Chondrocyte (in vitro differentiated cells): ENCODE results near the gene BMP6. TPM values are rescaled to one million over a fixed set of nuclear protein-coding genes. Genes with fewer than 3 reads are reported as not detected.

Experiments
- DNase-seq: peaks from one replicate; pipeline ENCODE4 v3.0.0; 2021; ENCODE audit warnings: mixed read lengths, low spot score
- H3K27ac Mint-ChIP-seq: one replicate; pipeline ENCODE4 v1.8.0; 2021; ENCODE audit warnings: mild to moderate bottlenecking, moderate library complexity, mixed read lengths; ENCODE audit not compliant: unreplicated experiment
- H3K27me3 Mint-ChIP-seq: 2 replicates; pipeline ENCODE4 v1.8.0; 2021; ENCODE audit warnings: low read depth, mixed read lengths
- H3K36me3 Mint-ChIP-seq: 2 replicates; pipeline ENCODE4 v1.8.0; 2021; ENCODE audit warnings: low read depth, mixed read lengths
- H3K4me1 Mint-ChIP-seq: 2 replicates; pipeline ENCODE4 v1.8.0; 2021; ENCODE audit warnings: low read depth, mild to moderate bottlenecking, mixed read lengths
- H3K4me3 Mint-ChIP-seq: one replicate; pipeline ENCODE4 v1.8.0; 2021; ENCODE audit warnings: mild to moderate bottlenecking, moderate library complexity, mixed read lengths; ENCODE audit not compliant: unreplicated experiment
- H3K9me3 Mint-ChIP-seq: 2 replicates; pipeline ENCODE4 v1.8.0; 2021; ENCODE audit warnings: low read depth, mixed read lengths
- CTCF ChIP-seq: fragments of 200-600 bp; sonication (generic); IDR thresholded peaks from 2 replicates; pipeline ENCODE4 v1.5.0; 2021; ENCODE audit warnings: antibody characterized with exemption, mild to moderate bottlenecking, moderate library complexity
- total RNA-seq: library from RNA; stranded (reverse); gene quantifications from 3 replicates; pipeline ENCODE4 v1.2.1, GENCODE V29; 2021

The BMP6 gene
- total RNA-seq, 1 donor from 2014 or later = 0.50 TPM

GRCh38 chr6:7912736-7913517 lies 187.0 kb downstream of the BMP6 start:
- H3K27me3 Mint-ChIP-seq = no peaks in the 10 kb centered on the region
- TF ChIP-seq CTCF = no peak
- H3K36me3 Mint-ChIP-seq = no peaks in the 10 kb centered on the region
- H3K4me1 Mint-ChIP-seq = peaks cover 17% of the 10 kb centered on the region
- no peak for DNase-seq
- no peak overlapping the region for H3K27ac Mint-ChIP-seq
- no peaks in the 10 kb centered on the region for H3K9me3 Mint-ChIP-seq
- no peak overlapping the region for H3K4me3 Mint-ChIP-seq

- no peak overlapping the region for H3K4me3 Mint-ChIP-seq
- DNase-seq = no peak
- no peaks in the 10 kb centered on the region for H3K9me3 Mint-ChIP-seq
- TF ChIP-seq CTCF = no peak
- no peak overlapping the region for H3K27ac Mint-ChIP-seq
- peaks cover 7% of the 10 kb centered on the region for H3K4me1 Mint-ChIP-seq
- no peaks in the 10 kb centered on the region for H3K36me3 Mint-ChIP-seq
- H3K27me3 Mint-ChIP-seq = peaks cover 3% of the 10 kb centered on the region
Measured at GRCh38 chr6:7914311-7914710, 188.4 kb downstream of the BMP6 start.

- Mint-ChIP-seq H3K4me1 (peaks cover 4% of the 10 kb centered on the region), H3K9me3 (no peaks in the 10 kb centered on the region), H3K4me3 (no peak overlapping the region), H3K36me3 (no peaks in the 10 kb centered on the region), H3K27ac (no peak overlapping the region), H3K27me3 (peaks cover 3% of the 10 kb centered on the region)
- no peak for TF ChIP-seq CTCF
- DNase-seq = no peak
Measured at GRCh38 chr6:7914991-7915789, 189.3 kb downstream of the BMP6 start.

GRCh38 chr6:7916959-7917358 lies 191.1 kb downstream of the BMP6 start:
- no peaks in the 10 kb centered on the region for H3K36me3 Mint-ChIP-seq
- H3K4me3 Mint-ChIP-seq = no peak overlapping the region
- H3K9me3 Mint-ChIP-seq = no peaks in the 10 kb centered on the region
- DNase-seq = no peak
- no peak for TF ChIP-seq CTCF
- H3K27me3 Mint-ChIP-seq = peaks cover 3% of the 10 kb centered on the region
- H3K4me1 Mint-ChIP-seq = no peaks in the 10 kb centered on the region
- H3K27ac Mint-ChIP-seq = no peak overlapping the region

- Mint-ChIP-seq H3K9me3 (no peaks in the 10 kb centered on the region), H3K4me1 (no peaks in the 10 kb centered on the region), H3K36me3 (no peaks in the 10 kb centered on the region), H3K27ac (no peak overlapping the region), H3K4me3 (no peak overlapping the region), H3K27me3 (peaks cover 3% of the 10 kb centered on the region)
- DNase-seq = no peak
- TF ChIP-seq CTCF = no peak
Measured at GRCh38 chr6:7917729-7918128, 191.8 kb downstream of the BMP6 start.
